Mesothelial cell of epicardium (in vitro differentiated cells): ENCODE data around the gene ALK. TPM values are rescaled to one million over a fixed set of nuclear protein-coding genes. Genes with fewer than 3 reads are reported as not detected.

Source experiments
- DNase-seq, 2 experiments: peaks; one replicate each; pipeline ENCODE4 v3.0.0; 2021; ENCODE audit warnings: low spot score in 2 of 2; ENCODE audit not compliant: unreplicated experiment in 2 of 2
- H3K27ac Mint-ChIP-seq: 2 replicates; pipeline ENCODE4 v1.8.0; 2021; ENCODE audit warnings: mixed read lengths
- H3K27me3 Mint-ChIP-seq: 2 replicates; pipeline ENCODE4 v1.8.0; 2021; ENCODE audit warnings: low read depth, mixed read lengths
- H3K36me3 Mint-ChIP-seq: 2 replicates; pipeline ENCODE4 v1.8.0; 2021; ENCODE audit warnings: mixed read lengths
- H3K4me1 Mint-ChIP-seq: 2 replicates; pipeline ENCODE4 v1.8.0; 2021; ENCODE audit warnings: mixed read lengths
- H3K4me3 Mint-ChIP-seq: 2 replicates; pipeline ENCODE4 v1.8.0; 2021; ENCODE audit warnings: mild to moderate bottlenecking, moderate library complexity, mixed read lengths
- H3K9me3 Mint-ChIP-seq: 2 replicates; pipeline ENCODE4 v1.8.0; 2021; ENCODE audit warnings: mixed read lengths
- CTCF ChIP-seq: fragments of 200-600 bp; sonication (generic); IDR thresholded peaks from one replicate; pipeline ENCODE4 v1.5.0; 2021; ENCODE audit warnings: antibody characterized with exemption; ENCODE audit not compliant: unreplicated experiment
- total RNA-seq: library from RNA; stranded (reverse); gene quantifications from 3 replicates; pipeline ENCODE4 v1.2.1, GENCODE V29; 2021

The ALK gene
- total RNA-seq, 1 donor from 2014 or later: 0.13 TPM

DNA sequence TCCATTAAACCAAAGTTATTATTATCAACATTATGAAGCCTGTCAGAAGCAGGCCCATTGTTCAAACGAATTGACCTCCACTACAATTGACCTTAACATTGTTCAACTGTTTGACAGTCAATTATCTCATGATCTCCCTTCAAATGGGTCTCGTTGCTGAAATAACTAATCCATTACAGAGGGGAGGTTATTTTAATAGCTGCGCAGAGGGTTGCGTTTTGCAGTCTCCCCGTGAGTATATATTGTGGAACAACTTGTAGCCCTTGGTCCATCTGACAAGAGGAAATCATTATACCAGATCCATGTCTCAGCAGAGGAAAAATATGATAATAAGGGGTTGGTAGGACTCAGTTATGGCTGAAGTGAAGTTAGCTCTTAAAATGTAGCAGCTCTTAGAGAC lies 159.1 kb downstream of the ALK start:
- TF ChIP-seq CTCF: no peak
- H3K27me3 Mint-ChIP-seq: no peaks in the 10 kb centered on the region
- no peak overlapping the region for H3K27ac Mint-ChIP-seq
- no peaks in the 10 kb centered on the region for H3K9me3 Mint-ChIP-seq
- H3K36me3 Mint-ChIP-seq: no peaks in the 10 kb centered on the region
- no peak overlapping the region for H3K4me3 Mint-ChIP-seq
- peaks cover 11% of the 10 kb centered on the region for H3K4me1 Mint-ChIP-seq
- DNase-seq: no peak

GRCh38 chr2:29761278-29761677 lies 160.1 kb downstream of the ALK start:
- no peak for TF ChIP-seq CTCF
- Mint-ChIP-seq H3K27me3 (no peaks in the 10 kb centered on the region), H3K4me1 (peaks cover 11% of the 10 kb centered on the region)

DNA sequence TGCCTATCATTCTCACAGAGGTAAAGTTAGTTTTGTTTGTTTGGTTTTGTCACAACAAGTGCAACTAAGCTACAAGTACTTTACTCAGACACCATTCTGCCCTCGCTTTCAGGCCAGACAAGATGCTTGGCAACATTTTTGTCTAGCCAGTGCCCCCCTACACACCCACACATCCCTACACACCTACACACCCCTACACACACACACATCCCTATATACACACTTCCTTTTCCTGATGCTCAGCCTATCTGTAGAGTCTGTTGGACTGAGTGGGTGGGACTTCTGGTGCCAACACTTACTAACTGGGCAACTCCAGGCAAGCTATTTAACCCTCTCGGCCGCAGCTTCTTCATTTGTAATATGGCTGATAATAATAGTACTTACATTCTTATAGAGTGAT lies 161.4 kb downstream of the ALK start:
- no peak overlapping the region for H3K4me3 Mint-ChIP-seq
- H3K9me3 Mint-ChIP-seq: no peaks in the 10 kb centered on the region
- peaks cover 11% of the 10 kb centered on the region for H3K4me1 Mint-ChIP-seq
- no peaks in the 10 kb centered on the region for H3K36me3 Mint-ChIP-seq
- no peak overlapping the region for H3K27ac Mint-ChIP-seq
- no peak for DNase-seq
- no peaks in the 10 kb centered on the region for H3K27me3 Mint-ChIP-seq
- no peak for TF ChIP-seq CTCF

More at GRCh38 chr2:29761278-29761677, 160.1 kb downstream of the ALK start:
- H3K36me3 Mint-ChIP-seq: no peaks in the 10 kb centered on the region
- no peak overlapping the region for H3K4me3 Mint-ChIP-seq
- no peak for DNase-seq
- no peaks in the 10 kb centered on the region for H3K9me3 Mint-ChIP-seq
- no peak overlapping the region for H3K27ac Mint-ChIP-seq

DNA sequence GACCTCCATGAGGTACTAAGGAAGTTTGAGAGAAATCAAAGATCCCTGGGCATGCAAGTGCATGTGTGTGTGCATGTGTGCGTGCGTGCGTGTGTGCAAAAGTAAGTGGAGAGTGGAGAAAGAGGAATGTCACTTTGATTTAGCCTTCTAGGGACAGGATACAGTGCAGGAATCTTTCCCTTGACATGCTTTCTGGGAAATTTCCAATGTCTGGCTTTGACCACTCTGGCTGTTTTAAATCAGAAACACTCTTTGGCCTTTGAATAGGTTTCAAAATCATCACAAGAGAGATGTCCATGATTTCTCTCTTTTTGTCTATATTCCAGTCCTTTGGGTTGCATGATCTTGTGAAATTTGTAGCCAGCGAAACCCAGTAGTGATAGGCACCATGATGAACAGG lies 162.0 kb downstream of the ALK start:
- no peak for DNase-seq
- Mint-ChIP-seq H3K9me3 (no peaks in the 10 kb centered on the region), H3K36me3 (no peaks in the 10 kb centered on the region), H3K4me1 (peaks cover 11% of the 10 kb centered on the region), H3K4me3 (no peak overlapping the region), H3K27ac (no peak overlapping the region), H3K27me3 (no peaks in the 10 kb centered on the region)
- TF ChIP-seq CTCF: no peak

- Mint-ChIP-seq H3K27ac (no peak overlapping the region), H3K4me3 (no peak overlapping the region), H3K27me3 (peaks cover 12% of the 10 kb centered on the region), H3K4me1 (peaks cover 2% of the 10 kb centered on the region), H3K36me3 (no peaks in the 10 kb centered on the region), H3K9me3 (no peaks in the 10 kb centered on the region)
- TF ChIP-seq CTCF: no peak
- no peak for DNase-seq
Observed at GRCh38 chr2:29755829-29756228, 165.6 kb downstream of the ALK start.

DNA sequence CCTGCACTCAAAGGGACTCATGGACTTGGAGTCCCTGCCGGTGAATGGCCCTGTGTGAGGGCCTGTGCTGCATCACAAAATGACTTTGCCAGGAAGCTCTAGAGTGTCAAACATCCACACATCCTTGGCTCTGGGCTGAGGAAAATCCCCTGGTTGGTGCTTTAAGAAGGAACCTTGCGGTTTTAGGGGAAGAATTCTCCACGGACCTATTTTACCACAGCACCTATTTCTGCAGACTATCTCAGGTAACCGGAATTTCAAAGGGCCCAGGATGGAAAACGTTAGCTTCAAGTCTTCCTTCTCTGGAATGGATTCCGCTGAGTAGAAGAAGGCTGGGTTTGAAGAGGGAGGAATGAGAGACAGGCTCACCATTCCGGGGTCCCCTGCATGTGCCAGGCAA lies 166.2 kb downstream of the ALK start:
- Mint-ChIP-seq H3K36me3 (no peaks in the 10 kb centered on the region), H3K9me3 (no peaks in the 10 kb centered on the region), H3K4me1 (peaks cover 2% of the 10 kb centered on the region), H3K27ac (no peak overlapping the region), H3K27me3 (peaks cover 12% of the 10 kb centered on the region), H3K4me3 (no peak overlapping the region)
- DNase-seq: no peak
- TF ChIP-seq CTCF: no peak
